HG03025 (cell line): ENCODE data around the gene PPP1R12C.
"Not testable (repeated sequence)": the region's sequence is repeated elsewhere in the genome, so short reads cannot be mapped to it uniquely, and the experiment has no call there.

Experiments
- ATAC-seq: cut with Tn5 transposase; IDR thresholded peaks from one replicate; pipeline ENCODE4 v1.9.1; 2021; ENCODE audit warnings: mild to moderate bottlenecking, moderate library complexity; ENCODE audit not compliant: unreplicated experiment, low FRiP score

Gene PPP1R12C

DNA sequence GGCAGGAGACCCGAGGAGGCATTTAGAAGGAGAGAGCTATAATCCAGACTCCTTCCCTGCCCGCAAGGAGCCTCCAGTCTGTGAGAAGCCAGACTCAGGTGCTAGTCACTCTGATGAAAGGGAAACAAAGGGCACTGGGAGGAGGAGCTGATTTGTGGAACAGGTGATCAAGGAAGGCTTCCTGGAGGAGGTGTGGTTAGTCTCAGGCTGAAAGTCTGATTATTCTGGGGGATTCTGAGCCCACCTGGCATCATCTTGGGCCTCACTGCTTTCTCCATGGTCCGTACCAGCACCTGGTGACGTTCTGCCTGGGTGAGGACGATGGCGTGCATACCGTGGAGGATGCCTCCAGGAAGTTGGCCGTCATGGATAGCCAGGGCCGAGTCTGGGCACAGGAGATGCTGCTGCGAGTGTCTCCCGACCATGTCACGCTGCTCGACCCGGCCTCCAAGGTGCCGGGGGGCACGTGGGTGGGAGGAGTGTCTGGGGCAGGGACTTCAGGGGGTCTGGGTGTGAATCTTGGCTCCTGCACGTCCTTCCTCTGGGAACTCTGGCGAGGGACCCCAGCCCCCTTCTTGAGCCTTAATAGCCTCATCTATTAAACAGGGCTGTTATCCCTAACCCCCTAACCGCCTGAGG lies 37.9 kb downstream of the PPP1R12C start:
- ATAC-seq, result no peak

DNA sequence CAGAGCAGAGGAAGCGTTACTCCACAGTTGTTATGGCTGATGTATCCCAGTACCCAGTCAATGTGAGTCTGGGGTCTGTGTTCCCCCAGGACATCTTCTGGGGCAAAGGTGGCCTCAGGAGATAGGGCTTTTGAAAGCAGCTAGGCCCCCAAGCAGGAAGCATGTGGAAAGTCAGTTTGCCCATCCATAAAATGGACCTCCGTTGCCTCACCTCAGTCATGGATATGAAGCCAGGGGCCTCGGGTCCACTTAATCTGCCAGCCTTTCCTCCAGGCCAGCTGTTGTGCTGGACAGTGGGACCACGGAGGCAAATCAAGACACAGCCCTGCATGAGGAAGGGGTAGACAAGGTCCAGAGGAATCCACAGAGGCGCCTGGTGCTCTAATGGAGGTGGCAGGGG lies 38.4 kb downstream of the PPP1R12C start:
- no peak for ATAC-seq

DNA sequence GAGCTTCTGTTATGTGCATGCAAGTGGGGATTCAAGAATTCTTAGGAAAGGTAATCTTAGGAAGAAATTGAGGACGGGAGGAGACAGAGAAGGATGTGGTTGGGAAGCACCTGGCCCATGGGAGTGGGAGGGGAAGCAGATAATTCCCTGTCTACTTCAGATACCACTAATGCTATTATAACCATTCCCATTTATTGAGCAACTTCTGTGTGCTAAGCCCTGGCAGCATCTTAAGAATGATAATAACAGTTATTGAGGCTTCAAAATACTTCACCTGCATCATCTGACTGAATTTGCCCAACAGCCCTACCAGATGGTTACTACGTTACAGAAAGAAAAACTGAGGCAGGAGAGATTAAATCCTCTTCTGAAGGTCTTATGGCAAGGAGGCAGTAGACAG lies 40.3 kb downstream of the PPP1R12C start:
- ATAC-seq, result no peak

DNA sequence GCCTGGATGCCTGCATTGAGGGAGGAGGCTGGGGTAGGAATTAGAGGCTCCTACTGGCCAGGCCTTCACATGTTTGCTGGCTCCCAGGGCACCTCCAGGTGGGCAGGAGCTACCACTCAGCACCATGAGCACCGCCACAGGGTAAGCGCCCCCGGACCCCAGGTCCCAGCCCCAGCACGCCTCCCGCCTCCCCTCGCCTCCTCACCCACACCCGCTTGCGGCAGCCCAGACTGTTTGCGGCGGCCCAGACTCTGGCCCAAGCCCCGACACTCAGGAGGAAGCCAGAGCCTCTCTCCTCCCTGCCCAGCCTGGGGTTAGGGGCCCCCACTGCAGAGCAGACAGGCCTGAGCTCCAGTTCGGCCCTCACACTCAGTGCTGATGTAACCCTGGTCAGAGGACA lies 41.1 kb downstream of the PPP1R12C start:
- ATAC-seq, result no peak

DNA sequence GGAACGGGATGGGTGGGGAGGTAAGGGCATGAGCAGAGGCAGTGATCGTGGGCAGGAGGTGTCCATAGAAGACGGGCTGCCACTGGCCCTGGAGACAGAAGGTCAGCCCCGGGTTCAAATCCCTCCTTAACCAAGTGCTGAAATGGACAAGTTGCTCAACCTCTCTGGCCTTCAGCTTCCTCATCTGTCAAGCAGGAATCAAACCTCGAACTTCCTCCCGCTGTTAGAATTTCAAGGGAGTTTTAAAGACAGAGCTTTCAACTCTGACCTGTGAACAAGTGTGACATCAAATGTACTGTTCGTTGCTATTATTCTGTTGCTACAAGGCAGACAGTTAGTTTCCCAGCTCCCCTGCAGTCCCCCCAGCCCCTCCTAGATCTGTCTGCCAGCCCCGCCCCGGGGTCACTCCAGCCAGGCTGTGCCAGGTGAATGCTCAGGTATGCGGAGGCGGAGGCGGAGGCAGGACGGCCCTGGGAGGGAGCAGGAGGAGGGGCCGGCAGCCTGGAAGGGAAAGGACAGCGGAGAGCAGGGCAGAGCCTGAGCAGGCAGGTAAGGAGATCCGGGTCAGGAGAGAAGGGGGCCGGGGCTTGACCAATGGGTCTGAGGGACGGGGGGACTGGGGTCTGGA lies 42.0 kb downstream of the PPP1R12C start, which contains the start of gene EPS8L1:
Gene EPS8L1 (plus strand): TSS at position 499 of the 628 bp plus-strand sequence. CDS start 576 bp downstream, outside the sequence.
- ATAC-seq, result no peak

DNA sequence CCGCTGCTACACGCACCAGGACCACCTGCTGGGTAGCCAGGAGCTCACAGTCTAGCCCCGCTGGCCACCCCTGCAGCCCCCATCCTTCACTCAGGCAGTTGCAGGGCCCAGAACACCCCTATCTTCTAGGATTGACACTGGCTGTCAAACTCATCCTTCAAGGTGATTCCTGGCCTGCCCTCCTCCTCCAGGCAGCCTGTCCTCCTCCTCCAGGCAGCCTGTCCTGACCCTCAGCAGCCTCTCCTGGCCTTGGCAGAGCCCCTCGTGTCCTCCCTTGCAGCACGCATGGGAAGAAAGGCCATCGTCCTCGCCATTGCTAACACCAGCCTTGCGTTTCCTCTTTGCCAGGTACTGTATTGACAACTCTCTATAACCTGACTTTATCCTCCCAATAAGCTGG lies 45.5 kb downstream of the PPP1R12C start:
- ATAC-seq, result no peak

GRCh38 chr19:55071129-55071502 lies 46.3 kb downstream of the PPP1R12C start:
- ATAC-seq, result no peak

- ATAC-seq, result no peak
Measured at GRCh38 chr19:55070466-55071128, 46.8 kb downstream of the PPP1R12C start.

DNA sequence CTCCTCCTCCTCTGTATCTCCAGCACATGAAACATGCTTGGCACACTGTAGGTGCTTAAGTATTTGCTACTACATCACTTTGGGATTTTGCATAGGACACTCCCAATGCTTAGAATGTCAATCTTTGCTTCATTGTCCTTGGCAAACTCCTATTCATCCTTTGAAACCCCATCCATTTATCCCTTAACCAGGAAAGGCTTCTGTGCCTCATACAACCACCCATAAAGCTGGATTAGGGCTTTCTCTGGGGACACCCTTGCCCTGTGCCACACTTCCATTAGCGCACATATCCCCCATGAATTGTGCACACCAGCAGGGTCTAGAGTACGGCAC lies 47.6 kb downstream of the PPP1R12C start:
- ATAC-seq, result no peak

DNA sequence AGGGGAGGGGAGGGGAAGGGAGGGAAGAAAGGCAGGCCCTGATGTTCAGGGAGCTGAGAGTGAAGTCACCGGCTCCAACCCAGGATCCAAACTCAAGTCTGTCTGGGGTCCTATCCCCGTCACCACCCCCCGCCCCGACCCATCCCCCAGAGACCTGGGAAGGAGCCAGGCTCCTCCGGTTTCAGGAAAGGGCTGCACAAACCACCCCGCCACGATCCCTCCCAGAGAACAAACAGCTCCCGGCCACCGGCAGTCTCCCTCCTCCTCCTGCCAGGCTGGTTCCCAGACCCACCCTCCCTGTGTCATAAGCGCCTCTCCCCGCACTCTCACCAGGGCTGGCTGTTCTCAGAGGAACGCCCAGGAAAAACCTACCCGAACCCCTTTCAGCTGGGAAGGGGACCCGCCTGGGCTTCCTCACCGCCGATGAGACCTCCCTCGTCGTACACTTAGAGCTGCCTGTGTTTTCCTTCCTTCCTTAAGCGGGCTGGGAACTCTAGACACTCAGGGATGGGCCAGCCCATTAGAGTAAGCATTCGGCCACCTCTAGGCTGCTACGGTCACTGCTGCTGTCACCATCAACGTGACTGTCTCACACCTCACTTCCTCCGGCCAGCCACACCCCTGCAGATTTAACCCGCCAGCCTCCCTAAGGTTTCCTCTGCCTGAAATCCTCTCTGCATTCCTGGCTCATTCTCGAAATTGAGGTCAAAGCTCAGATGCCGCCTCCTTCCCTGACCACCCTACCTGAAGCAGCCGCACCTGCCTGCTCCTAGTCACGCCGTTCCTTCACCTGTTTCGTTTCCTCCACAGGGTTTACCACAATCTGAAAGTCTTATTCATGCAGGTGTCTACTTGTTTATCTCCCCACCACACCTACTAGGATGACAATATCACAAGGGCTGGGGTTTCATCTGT lies 48.2 kb downstream of the PPP1R12C start:
- no peak for ATAC-seq

- no peak for ATAC-seq
Measured at GRCh38 chr19:55067869-55068268, 49.6 kb downstream of the PPP1R12C start.

GRCh38 chr19:55066107-55066709 lies 51.2 kb downstream of the PPP1R12C start:
- no peak for ATAC-seq

GRCh38 chr19:55065516-55065915 lies 51.9 kb downstream of the PPP1R12C start:
- not testable (repeated sequence) for ATAC-seq

- ATAC-seq, result no peak
Measured at GRCh38 chr19:55063492-55063843, 54.0 kb downstream of the PPP1R12C start.

DNA sequence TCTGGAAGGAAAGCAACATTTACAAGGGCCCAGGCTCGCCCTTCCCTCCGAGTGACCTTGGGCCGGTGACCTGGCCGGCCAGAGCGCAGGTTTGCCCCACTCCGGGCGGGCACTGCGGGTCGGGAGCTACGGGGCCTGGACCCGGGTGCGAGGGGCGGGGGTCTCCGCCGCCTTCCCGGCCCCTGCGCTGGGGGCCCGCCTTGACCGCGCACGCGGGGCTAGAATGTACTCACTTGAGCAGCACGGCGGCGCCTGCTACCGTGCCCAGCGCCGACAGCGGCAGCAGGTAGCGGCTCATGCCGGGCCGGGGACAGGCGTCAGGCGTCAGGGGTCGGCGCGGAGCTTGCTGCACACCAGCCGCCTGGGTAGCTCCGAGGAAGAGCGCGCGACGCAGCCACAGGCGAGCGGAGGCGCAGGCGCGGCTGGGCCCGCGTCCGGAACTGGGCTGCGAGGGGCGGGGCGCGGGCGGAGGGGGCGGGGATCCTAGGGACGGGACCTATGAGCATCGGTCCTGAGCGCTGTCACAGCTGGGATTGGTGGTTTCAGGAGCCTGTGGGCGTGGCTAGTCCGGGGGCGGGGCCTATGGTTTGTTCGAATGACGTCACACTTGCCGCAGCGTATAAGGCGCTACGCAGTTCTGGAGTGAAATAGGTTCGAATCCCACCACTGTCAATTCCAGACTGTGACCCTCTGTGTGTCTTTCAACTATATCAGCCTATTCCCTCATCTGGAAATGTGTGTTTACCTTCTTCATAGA lies 54.5 kb downstream of the PPP1R12C start, which contains the start of gene RDH13:
Gene RDH13 (minus strand): TSS at position 414 of the 757 bp plus-strand sequence. CDS start 116 bp downstream, at position 298.
- no peak for ATAC-seq

DNA sequence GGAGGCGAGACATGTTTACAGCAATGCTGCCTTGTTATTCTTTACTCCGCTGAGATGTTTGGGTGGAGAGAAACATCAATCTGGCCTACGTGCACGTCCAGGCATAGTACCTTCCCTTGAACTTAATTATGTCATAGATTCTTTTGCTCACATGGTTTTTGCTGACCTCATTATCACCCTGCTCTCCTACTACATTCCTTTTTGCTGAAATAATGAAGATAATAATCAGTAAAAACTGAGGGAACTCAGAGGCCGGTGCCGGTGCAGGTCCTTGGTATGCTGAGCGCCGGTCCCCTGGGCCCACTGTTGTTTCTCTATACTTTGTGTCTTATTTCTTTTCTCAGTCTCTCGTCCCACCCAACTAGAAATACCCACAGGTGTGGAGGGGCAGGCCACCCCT lies 57.1 kb downstream of the PPP1R12C start:
- ATAC-seq, result not testable (repeated sequence)

DNA sequence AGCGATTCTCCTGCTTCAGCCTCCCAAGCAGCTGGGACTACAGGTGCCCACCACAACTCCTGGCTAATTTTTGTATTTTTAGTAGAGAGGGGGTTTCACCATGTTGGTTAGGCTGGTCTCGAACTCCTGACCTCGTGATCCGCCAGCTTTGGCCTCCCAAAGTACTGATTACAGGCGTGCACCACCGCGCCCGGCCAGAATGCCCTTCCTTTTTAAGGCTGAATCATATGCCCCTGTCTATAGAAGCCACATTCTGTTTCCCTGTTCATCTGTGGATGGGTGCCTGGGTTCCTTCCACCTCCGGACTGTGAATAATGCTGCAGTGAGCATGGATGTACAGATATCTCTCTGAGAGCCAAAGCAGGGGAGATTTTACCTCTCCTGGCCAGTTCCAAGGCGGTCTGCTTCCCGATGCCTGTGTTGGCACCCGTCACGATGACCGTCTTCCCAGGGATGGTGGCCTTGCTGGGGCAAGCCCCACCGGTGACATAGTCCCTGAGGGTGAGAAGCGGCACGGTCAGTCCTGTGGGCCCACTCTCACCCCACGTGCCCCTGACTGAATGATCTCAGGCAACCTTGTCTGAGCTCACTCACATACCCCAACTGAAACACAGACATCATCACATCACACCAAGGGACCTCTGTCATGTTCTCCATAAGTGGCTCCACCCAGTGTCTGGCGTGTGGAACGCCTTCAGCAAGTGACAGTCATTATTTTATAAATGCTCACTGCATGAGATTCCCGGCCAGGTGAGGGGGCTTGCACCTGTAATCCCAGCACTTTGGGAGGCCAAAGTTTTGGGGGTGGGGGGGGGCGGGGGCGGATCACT lies 58.4 kb downstream of the PPP1R12C start:
- no peak for ATAC-seq

- no peak for ATAC-seq
Measured at GRCh38 chr19:55056827-55057226, 60.6 kb downstream of the PPP1R12C start.

DNA sequence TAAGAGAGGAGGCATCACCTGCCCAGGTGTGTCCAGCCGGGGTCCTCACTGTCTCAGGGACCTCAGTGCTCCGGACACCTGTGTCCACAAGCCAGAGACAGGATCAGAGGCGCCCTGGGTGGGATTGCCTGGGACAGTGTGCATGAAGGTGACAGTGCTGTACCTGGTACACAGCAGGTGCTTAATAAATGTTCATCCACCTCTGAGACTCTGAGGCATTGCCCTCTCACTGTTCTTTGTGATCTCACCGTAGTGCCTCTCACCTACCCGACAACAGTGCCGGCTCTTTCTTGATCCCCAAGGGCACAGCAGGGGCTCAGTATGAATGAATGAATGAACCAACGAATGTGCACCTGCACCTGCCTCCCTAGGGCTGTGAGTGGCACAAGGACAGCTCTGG lies 63.7 kb downstream of the PPP1R12C start:
- ATAC-seq, result no peak
